ENCODE results near the gene ANXA2R.

DNA sequence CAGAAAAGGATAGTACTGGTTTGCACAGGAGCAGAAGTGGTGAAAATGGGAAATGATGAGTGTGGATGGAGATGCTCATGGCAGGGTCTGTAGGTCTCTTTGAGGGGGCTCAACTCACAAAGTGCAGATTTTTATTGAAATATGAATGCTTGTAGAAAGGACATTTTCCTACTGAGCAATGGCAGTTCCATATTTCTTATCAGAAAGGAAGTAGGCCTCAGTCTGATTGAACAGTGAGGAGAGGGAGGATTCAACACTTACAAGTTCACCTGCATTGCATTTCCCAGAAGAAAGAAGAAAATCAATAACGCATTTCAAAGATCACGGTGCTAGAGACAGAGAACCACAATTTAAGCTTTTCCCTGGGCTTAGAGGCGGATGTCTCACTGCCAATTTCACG, 49.2 kb downstream of the ANXA2R start:
- TF ChIP-seq CTCF (IDR thresholded peaks at IDR 0.05; ENCODE audit: poor library complexity): no peak
- no peak for TF ChIP-seq EZH2phosphoT487 (IDR thresholded peaks at IDR 0.05; ENCODE audit: low read depth, severe bottlenecking, unreplicated experiment)
- TF ChIP-seq EZH2 (IDR thresholded peaks at IDR 0.05; ENCODE audit: borderline replicate concordance): no peak
